22Rv1 (cell line): Measurements from ENCODE around the gene DNAJC13.
"Not testable (repeated sequence)": the region's sequence is repeated elsewhere in the genome, so short reads cannot be mapped to it uniquely, and the experiment has no call there.

Experiments used
- H3K27ac ChIP-seq: fragments of 450-650 bp; 2 replicates; pipeline ENCODE4 v1.5.1; 2017
- ZFX ChIP-seq: fragments of 450-650 bp; IDR thresholded peaks from 2 replicates; pipeline ENCODE4 v1.6.1; 2017; ENCODE audit warnings: antibody characterized with exemption, borderline replicate concordance
- TF ChIP-seq, protein P1 (sequence below): fragments of 450-650 bp; IDR thresholded peaks from 2 replicates; pipeline ENCODE4 v1.5.1; 2017; ENCODE audit warnings: mild to moderate bottlenecking

Gene DNAJC13

GRCh38 chr3:132381348-132381944 is 35.9 kb upstream of the DNAJC13 start:
- H3K27ac ChIP-seq, result no peak overlapping the region
- no peak for TF ChIP-seq ZFX
- TF ChIP-seq, protein P1, sequence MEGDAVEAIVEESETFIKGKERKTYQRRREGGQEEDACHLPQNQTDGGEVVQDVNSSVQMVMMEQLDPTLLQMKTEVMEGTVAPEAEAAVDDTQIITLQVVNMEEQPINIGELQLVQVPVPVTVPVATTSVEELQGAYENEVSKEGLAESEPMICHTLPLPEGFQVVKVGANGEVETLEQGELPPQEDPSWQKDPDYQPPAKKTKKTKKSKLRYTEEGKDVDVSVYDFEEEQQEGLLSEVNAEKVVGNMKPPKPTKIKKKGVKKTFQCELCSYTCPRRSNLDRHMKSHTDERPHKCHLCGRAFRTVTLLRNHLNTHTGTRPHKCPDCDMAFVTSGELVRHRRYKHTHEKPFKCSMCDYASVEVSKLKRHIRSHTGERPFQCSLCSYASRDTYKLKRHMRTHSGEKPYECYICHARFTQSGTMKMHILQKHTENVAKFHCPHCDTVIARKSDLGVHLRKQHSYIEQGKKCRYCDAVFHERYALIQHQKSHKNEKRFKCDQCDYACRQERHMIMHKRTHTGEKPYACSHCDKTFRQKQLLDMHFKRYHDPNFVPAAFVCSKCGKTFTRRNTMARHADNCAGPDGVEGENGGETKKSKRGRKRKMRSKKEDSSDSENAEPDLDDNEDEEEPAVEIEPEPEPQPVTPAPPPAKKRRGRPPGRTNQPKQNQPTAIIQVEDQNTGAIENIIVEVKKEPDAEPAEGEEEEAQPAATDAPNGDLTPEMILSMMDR, result no peak

DNA sequence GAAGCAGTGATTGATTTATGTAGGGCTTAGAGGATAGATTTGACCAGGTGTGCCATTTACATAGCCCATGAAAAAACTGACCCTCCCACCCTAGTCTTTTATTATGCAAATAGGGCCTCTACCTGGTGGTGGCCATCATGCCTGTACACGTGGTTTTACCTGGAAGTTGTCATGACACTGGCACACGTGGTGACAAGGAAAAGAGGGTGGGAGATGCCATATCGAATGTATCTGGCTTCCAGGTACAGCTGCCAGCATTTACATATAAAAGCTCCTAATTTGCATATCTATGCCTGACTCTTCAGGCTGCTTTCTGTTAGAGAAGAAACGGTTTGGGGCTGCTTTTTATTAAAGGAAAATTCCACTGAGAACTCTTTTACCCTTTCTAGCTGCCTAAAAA is 35.0 kb upstream of the DNAJC13 start:
- no peak overlapping the region for H3K27ac ChIP-seq
- TF ChIP-seq ZFX, result no peak
- TF ChIP-seq, protein P1, result no peak

DNA sequence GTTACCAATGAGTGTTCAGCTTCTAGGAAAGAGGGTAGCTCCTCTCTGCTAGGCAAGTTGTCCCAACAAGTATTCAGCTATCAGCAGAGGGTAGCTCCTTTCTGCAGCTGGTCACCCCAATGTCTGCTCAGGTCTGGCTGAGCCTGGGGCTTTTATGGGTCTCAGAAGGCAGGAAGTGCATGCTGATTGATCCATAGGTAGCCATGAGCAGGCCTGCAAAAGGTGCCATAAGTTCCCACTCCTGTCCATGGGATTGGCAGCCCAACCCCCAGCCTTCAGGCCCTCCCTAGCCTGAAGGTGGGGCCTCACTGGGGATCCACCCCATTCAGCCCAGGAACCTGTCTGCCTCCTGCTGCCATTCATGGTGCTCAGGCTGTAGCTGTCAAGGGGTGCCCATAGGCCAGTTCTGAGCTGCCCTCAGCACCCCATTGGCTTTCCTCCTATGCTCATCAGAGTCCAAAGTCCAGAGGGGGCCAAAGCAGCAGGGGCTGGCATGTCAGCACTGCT is 34.6 kb upstream of the DNAJC13 start:
- TF ChIP-seq, protein P1, result no peak
- no peak for TF ChIP-seq ZFX
- no peak overlapping the region for H3K27ac ChIP-seq

- TF ChIP-seq ZFX, result no peak
- TF ChIP-seq, protein P1, result no peak
- H3K27ac ChIP-seq, result no peak overlapping the region
Observed at GRCh38 chr3:132386259-132386658, 31.0 kb upstream of the DNAJC13 start.

DNA sequence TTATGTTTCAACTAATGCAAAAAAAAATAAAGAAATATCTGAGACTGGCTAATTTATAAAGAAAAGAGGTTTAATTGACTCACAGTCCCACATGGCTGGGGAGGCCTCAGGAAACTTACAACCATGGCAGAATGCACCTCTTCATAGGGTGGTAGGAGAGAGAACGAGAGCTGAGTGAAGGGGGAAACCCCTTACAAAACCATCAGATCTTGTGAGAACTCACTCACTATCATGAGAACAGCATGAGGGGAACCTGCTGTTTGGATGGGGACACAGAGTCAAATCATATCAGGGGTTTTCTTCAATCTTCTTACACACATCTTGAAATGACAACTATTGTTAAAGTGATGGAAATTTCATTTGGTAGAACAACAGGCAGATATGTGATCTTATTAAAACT is 24.6 kb upstream of the DNAJC13 start:
- H3K27ac ChIP-seq, result not testable (repeated sequence)

DNA sequence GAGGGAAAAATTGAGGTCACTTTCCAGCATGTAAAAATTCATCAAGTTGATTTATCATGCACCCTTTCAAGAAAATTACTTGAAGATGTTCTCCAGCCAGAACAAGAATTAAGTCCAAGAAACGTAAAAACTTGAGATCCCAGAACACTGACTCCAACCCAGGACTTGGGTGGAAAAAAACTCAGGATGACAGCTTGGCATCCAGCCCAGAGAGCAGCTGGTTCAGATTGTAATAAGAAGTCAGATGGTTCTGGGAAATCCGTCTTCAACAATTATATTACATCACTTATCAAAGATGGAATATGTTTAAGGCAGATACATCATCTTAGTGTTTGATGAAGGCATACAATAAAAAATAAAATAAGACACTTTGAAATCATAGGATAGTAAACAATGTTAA is 23.0 kb upstream of the DNAJC13 start:
- TF ChIP-seq, protein P1, result no peak
- TF ChIP-seq ZFX, result no peak
- no peak overlapping the region for H3K27ac ChIP-seq

DNA sequence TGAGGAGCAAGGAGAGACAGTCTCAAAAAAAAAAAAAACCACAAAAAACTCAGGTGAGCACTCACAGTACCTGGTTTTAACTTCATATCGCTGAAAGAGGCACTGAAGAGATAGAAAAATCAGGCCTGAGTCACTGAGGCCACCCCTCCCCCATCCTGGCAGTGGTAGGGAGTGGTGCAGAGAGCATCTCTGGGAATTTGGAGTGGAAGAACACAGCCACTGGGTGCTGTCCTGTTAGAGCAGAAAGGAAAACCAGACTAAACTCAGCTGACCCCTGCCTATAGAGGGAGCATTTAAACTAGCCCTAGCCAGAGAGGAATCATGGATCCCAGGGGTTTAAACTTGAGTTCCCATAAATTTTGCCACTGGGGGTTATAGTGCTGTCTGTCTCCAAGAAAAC is 22.2 kb upstream of the DNAJC13 start:
- no peak overlapping the region for H3K27ac ChIP-seq
- TF ChIP-seq, protein P1, result no peak
- TF ChIP-seq ZFX, result no peak

GRCh38 chr3:132396255-132396654 is 21.0 kb upstream of the DNAJC13 start:
- TF ChIP-seq, protein P1, result no peak
- TF ChIP-seq ZFX, result no peak
- H3K27ac ChIP-seq, result no peak overlapping the region

DNA sequence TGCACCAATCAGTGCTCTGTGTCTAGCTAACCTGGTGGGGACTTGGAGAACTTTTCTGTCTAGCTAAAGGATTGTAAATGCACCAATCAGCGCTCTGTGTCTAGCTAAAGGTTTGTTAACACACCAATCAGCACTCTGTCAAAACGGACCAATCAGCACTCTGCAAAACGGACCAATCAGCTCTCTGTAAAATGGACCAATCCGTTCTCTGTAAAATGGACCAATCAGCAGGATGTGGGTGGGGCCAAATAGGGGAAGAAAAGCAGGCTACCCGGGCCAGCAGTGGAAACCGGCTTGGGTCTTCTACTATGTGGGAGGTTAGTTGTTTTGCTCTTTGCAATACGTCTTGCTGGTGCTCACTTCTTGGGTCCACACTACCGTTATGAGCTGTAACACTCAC is 20.5 kb upstream of the DNAJC13 start:
- not testable (repeated sequence) for H3K27ac ChIP-seq
